Stimulated activated CD8-positive, alpha-beta memory T cell treated with anti-CD3 and anti-CD28 coated beads, Interleukin-7, amount 100 ng/mL, for 24 hours (primary cell): ENCODE results near the gene LARGE1.
"Not testable (repeated sequence)": the region's sequence is repeated elsewhere in the genome, so short reads cannot be mapped to it uniquely, and the experiment has no call there.

ENCODE experiments used
- DNase-seq: peaks from one replicate; pipeline ENCODE4 v3.0.0-alpha.2; 2020; ENCODE audit warnings: low read depth

Gene LARGE1

GRCh38 chr22:33597274-33597985, 322.8 kb downstream of the LARGE1 start:
- no peak for DNase-seq

GRCh38 chr22:33593818-33594217, 326.5 kb downstream of the LARGE1 start:
- DNase-seq, result no peak

DNA sequence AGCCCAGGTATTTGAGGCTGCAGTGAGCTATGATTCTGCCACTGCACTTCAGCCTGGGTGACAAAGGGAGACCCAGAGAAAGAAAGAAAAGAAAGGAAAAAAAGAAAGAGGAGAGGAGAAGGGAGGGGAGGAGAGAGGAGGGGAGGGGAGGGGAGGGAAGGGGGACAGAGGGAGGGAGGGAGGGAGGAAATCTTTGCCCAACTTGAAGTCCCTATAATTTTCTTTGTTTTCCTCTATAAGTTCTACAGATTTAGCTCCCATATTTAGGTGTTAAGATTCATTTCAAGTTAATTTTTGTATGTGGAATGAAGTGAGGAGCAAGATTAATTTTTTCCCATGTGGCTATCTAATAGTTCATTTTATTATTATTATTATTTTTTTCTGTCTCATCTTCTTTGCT, 328.3 kb downstream of the LARGE1 start:
- no peak for DNase-seq

DNA sequence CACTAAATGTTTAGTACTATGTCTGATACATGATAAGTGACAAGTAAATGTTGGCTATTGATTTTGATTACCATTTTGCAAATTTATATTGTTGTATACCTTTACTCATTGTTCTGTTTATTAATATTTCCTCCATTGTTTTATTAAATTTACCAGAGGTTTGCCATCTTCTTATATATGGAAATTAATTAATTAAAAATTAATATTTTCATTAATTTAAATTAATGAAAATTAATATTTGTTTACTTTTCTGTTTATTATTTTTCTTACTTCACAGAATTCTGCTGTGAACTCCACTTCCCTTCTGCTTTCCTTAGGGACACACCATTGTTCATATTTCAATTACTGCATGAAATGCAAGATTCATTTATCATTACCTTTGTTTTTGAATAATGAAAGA, 331.0 kb downstream of the LARGE1 start:
- no peak for DNase-seq

DNA sequence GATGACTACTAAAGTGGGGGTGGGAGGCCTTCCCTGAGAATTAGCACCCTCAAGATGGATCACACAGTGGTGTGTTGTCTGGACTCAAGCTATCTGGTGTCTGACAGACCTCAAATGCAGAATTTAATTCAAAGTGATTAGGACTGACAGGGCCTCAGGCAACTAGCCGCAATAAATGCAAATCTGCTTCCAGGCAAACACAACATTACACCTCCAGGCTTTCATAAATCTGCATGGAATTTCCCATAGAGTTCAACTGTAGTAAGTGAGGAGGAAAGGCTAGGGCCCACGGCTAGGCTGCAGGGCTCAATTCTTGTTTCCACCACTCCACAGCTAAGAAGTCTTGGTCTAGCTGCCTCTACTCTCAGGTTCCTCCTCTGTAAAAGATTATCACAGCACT, 331.4 kb downstream of the LARGE1 start:
- DNase-seq, result no peak

GRCh38 chr22:33584152-33584551, 336.1 kb downstream of the LARGE1 start:
- DNase-seq, result no peak

- no peak for DNase-seq
These were observed 337.4 kb downstream of the LARGE1 start for GRCh38 chr22:33582822-33583400.

DNA sequence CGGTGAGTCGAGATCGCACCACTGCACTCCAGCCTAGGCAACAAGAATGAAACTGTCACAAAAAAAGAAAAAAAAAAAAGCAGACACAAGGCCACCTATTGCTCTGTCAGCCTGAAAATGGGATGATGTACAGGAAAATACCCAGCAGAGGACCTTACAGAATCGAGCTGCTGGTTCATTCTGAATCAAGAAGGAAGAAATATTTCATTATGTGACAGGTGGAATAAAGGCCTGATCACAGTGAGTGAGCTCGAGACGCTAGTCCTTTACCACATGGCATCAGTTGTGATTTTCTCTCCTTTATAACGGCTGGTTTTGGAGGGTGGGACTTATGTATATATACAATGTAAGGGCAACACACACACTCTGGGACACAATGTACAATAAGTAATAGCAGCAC, 340.0 kb downstream of the LARGE1 start:
- DNase-seq, result no peak

- peak; percentile 3 for DNase-seq
These were observed 340.7 kb downstream of the LARGE1 start for GRCh38 chr22:33579448-33580093.

DNA sequence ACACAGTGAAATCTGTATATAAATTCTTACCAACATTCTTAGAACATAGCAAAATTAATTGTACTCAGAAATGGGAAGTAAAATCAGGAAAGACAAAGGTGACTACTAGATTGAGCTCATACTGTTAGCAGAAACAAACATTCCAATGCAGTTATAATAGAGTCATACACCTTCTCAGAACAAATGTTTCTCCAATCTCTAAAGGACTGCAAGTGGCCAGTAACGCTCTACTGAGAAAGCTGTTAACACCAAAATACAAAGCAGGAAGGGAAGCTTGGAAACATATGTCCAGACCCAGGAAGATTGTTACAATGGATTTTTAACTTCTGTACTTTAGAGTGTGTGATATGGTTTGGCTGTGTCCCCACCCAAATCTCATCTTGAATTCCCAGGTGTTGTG, 341.5 kb downstream of the LARGE1 start:
- DNase-seq, result no peak

DNA sequence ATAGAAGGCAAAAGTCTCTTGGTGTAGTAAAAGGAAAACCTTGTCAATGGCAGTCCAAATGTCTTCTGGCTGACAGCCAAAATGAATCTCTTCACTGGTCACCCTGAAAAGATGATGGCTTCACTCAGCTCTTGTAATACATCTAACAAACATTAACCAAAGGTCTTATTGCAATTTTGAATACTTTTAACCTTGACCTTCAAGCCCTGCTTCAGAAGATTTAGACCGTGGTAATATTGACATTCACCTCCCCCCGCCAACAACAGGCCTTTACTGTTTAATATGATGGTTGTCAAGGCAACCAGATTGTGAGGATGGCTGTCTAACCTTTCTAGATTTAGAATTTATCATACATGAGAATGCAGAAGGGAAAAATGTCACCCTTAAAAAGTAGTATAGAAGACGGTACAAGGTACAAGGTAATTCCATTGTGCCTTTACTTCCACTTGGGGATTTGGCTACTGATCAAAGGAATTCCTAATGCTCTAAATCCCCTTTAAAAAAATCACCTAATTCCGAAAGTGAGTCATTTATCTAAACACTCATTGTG, 342.3 kb downstream of the LARGE1 start:
- no peak for DNase-seq

GRCh38 chr22:33576205-33576604, 344.1 kb downstream of the LARGE1 start:
- no peak for DNase-seq

DNA sequence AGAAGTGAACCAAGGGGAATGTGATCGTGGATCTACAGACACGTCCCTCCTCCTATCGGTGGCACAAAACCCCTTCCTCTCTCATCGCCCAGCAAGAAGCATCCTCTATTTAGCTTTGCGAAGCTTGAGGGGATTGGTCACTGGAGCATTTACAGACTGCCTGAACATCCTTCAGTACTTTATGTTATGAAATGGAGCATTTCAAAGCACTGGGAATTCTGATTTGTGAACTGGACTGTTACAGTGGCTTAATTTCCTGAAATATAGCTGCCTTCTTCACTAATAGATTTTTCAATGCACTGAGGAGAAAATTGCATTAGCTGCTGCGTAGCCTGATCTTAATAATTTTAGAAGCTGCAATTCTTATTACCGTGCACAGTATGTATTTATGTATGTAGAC, 344.5 kb downstream of the LARGE1 start:
- no peak for DNase-seq

GRCh38 chr22:33575041-33575440, 345.2 kb downstream of the LARGE1 start:
- DNase-seq, result no peak

- no peak for DNase-seq
These were observed 346.8 kb downstream of the LARGE1 start for GRCh38 chr22:33573479-33573878.

DNA sequence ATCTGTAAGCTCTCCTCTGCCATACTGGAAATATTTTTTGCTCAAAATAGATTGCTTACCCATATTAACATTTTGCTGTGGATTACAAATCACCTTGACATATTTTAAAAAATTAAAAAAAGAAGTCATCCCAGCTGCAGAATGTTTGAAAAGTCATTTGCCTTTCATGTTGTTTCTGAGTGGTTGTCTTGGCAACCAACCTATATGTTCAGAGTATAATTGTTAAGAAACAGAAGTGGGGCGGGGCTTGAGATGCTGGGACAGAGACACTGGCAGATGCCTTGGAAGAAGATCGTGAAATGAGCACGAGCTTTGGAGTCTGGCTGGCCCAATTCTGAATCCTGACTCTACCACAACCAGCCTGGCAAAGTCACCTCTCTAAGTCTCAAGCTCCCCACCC, 348.2 kb downstream of the LARGE1 start:
- no peak for DNase-seq

DNA sequence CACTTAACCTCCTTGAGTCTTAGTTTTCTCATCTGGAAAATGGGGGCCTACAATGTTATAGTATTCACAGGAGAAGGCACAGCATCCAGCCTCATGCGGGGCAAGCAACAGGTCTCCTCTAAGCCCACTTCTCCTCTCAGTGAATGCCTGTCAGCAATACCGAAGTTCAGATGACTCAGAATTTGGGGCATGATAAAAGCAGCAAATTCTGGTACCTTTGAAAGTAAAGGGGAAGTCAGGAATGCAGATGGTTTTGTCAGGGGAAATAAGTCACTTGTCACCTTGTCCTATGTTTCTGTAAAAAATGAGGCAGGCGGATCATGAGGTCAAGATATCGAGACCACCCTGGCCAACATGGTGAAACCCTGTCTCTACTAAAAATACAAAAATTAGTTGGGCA, 350.2 kb downstream of the LARGE1 start:
- DNase-seq, result no peak

DNA sequence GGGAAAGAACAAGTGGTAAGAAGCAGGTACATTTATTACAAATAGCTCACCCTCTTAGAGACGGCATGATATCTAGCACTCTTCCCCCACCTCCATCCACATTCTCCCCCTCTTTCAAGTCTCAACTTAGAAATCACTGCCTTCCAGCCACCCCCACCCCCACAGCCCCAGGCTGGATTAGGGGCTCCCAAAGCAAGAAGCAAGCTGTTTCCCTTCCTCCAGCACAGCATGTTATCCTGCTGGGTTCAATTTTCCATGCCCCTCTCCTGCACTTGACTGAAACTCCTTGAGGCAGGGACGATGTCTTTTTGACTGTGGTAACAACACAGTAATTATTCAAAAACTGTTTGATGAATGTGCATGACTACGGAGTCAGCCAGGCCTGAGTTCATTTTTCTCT, 350.7 kb downstream of the LARGE1 start:
- DNase-seq, result no peak

DNA sequence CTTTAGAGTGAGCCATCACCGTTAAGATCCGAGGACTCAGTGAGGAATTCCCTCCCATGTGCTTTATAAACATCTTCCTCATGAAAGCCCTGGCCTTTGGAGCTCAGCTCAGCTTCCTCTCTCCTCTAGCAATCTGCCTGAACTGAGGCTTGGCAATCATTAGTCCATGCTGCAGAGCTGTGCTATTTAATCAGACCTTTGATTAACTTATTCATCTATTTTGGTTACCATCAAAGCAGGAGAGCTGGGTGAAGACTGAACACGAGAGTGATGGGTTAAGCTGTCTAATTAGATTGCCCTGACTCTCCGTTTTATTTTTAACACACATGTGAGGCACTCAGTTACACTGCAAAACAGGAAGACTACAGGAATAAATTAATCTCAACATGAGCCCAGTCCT, 351.3 kb downstream of the LARGE1 start:
- DNase-seq, result no peak

- DNase-seq, result not testable (repeated sequence)
These were observed 353.8 kb downstream of the LARGE1 start for GRCh38 chr22:33566495-33566894.

DNA sequence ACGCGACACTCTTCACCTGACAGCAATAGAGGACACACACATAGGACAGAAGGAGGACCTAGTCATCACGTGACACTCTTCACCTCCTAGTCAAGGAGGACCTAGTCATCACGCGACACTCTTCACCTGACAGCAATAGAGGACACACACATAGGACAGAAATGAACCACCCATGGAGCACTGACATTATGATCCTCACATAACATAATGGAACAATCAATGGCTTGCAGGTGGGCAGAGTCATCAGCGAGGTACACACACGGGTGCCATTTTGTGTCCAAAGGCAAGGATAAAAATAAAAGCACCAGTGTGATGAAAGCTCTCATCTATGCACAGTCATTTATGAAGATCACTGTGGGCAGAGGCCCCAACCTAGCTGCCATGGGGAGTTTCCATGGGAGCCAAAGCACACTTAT, 354.7 kb downstream of the LARGE1 start:
- DNase-seq, result no peak

GRCh38 chr22:33564683-33565082, 355.6 kb downstream of the LARGE1 start:
- no peak for DNase-seq

DNA sequence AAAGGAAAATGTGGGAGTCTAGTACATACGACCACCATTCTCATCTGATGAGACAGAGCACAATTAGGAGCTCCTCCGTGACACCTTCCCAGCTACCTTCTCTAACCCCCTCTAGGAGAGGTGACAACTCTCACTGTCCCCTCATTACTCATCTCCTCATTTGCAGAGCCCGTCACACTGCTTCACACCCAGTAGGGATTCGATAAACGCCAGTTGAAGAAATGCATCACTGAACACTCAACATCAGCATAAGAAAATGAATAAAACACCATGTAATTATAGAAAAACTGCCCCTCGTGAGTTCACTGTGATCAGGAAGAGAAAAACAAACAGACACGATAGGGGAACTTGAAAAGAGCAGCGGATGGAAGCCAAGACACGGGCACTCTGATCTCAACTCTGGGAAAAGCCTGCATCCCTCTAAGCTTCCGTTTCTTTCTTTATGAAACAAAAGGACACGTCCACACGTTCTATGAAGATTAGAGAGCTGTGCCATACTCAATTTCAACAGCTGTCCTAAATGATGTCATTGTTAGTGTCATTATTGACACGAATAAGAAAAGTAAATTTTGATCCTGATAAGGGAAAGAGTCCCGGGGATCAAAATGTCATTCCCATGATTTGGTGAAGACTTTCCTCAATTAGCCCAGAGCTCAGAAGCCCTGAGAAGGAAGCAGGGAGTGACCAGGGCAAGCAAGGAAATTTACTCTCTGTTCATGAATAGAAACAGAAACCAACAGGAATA, 356.9 kb downstream of the LARGE1 start:
- DNase-seq, result no peak
